H9 (cell line): Measurements from ENCODE around the gene CAMTA1. TPM values are rescaled to one million over a fixed set of nuclear protein-coding genes. Genes with fewer than 3 reads are reported as not detected.

Experiments
- DNase-seq: peaks from one replicate; pipeline ENCODE4 v3.0.0-alpha.2; 2017
- H2AFZ ChIP-seq: one replicate; pipeline ENCODE4 v1.6.1; 2013; ENCODE audit warnings: mild to moderate bottlenecking, low read length, control low read depth, moderate library complexity
- H2AK5ac ChIP-seq: 2 replicates; pipeline ENCODE4 v1.6.1; 2013; ENCODE audit warnings: low read length, control low read depth, mixed read lengths; ENCODE audit not compliant: insufficient read length
- H2BK120ac ChIP-seq: one replicate; pipeline ENCODE4 v1.6.1; 2013; ENCODE audit warnings: low read depth, mild to moderate bottlenecking, low read length, control low read depth, inconsistent platforms; ENCODE audit not compliant: poor library complexity, severe bottlenecking
- H2BK12ac ChIP-seq: 2 replicates; pipeline ENCODE4 v1.6.1; 2013; ENCODE audit warnings: low read length, control low read depth, mixed read lengths, low read depth; ENCODE audit not compliant: insufficient read length
- H2BK15ac ChIP-seq: 2 replicates; pipeline ENCODE4 v1.6.1; 2013; ENCODE audit warnings: low read depth, low read length, control low read depth
- H2BK20ac ChIP-seq: one replicate; pipeline ENCODE4 v1.6.1; 2013; ENCODE audit warnings: low read depth, mild to moderate bottlenecking, low read length, control low read depth, inconsistent platforms; ENCODE audit not compliant: poor library complexity, severe bottlenecking
- H2BK5ac ChIP-seq: 2 replicates; pipeline ENCODE4 v1.6.1; 2013; ENCODE audit warnings: low read length, control low read depth, mixed read lengths; ENCODE audit not compliant: insufficient read length
- H3K14ac ChIP-seq: 2 replicates; pipeline ENCODE4 v1.6.1; 2013; ENCODE audit warnings: low read length, control low read depth; ENCODE audit not compliant: insufficient read depth
- H3K18ac ChIP-seq: 2 replicates; pipeline ENCODE4 v1.6.1; 2013; ENCODE audit warnings: low read depth, mild to moderate bottlenecking, mixed read lengths, low read length, control low read depth; ENCODE audit not compliant: insufficient read length
- H3K23ac ChIP-seq: 2 replicates; pipeline ENCODE4 v1.6.1; 2013; ENCODE audit warnings: low read length, control low read depth, mixed read lengths, low read depth; ENCODE audit not compliant: insufficient read length
- H3K23me2 ChIP-seq: 2 replicates; pipeline ENCODE4 v1.6.1; 2013; ENCODE audit warnings: low read depth, mild to moderate bottlenecking, mixed read lengths, low read length, control low read depth; ENCODE audit not compliant: insufficient read length, poor library complexity, severe bottlenecking
- H3K27ac ChIP-seq: 2 replicates; pipeline ENCODE4 v1.5.1; 2013; ENCODE audit warnings: low read length, control low read depth, mixed read lengths, low read depth; ENCODE audit not compliant: insufficient read length
- H3K27me3 ChIP-seq: 2 replicates; pipeline ENCODE4 v1.6.1; 2013; ENCODE audit warnings: low read length, control low read depth, inconsistent platforms; ENCODE audit not compliant: insufficient read depth
- H3K4ac ChIP-seq: 2 replicates; pipeline ENCODE4 v1.6.1; 2013; ENCODE audit warnings: low read depth, mild to moderate bottlenecking, control low read depth, inconsistent platforms, low read length, moderate library complexity
- H3K4me1 ChIP-seq: 2 replicates; pipeline ENCODE4 v1.6.1; 2013; ENCODE audit warnings: low read length, control low read depth, inconsistent platforms; ENCODE audit not compliant: insufficient read depth
- H3K4me2 ChIP-seq: 2 replicates; pipeline ENCODE4 v1.6.1; 2013; ENCODE audit warnings: low read length, control low read depth, mixed read lengths; ENCODE audit not compliant: insufficient read length, insufficient read depth
- H3K56ac ChIP-seq: 2 replicates; pipeline ENCODE4 v1.6.1; 2013; ENCODE audit warnings: low read depth, mild to moderate bottlenecking, mixed read lengths, low read length, control low read depth; ENCODE audit not compliant: insufficient read length
- H3K79me1 ChIP-seq: 2 replicates; pipeline ENCODE4 v1.6.1; 2013; ENCODE audit warnings: low read depth, mild to moderate bottlenecking, moderate library complexity, low read length, control low read depth, inconsistent platforms; ENCODE audit not compliant: insufficient read depth, poor library complexity, severe bottlenecking
- H3K79me2 ChIP-seq: 2 replicates; pipeline ENCODE4 v1.6.1; 2013; ENCODE audit warnings: low read length, control low read depth, inconsistent platforms; ENCODE audit not compliant: insufficient read depth
- H3K9ac ChIP-seq: 2 replicates; pipeline ENCODE4 v1.6.1; 2013; ENCODE audit warnings: low read length, control low read depth, mixed read lengths; ENCODE audit not compliant: insufficient read length; ENCODE audit errors: extremely low read depth
- H3K9me3 ChIP-seq: one replicate; pipeline ENCODE4 v1.6.1; 2013; ENCODE audit warnings: low read depth, low read length, inconsistent platforms; ENCODE audit not compliant: control insufficient read depth
- H3T11ph ChIP-seq: one replicate; pipeline ENCODE4 v1.6.1; 2013; ENCODE audit warnings: mild to moderate bottlenecking, low read length, control low read depth, inconsistent platforms
- H4K20me1 ChIP-seq: one replicate; pipeline ENCODE4 v1.6.1; 2013; ENCODE audit not compliant: control insufficient read depth, insufficient read length, insufficient read depth
- H4K5ac ChIP-seq: 2 replicates; pipeline ENCODE4 v1.6.1; 2013; ENCODE audit warnings: low read depth, mild to moderate bottlenecking, mixed read lengths, low read length, control low read depth; ENCODE audit not compliant: insufficient read length
- H4K8ac ChIP-seq: replicated peaks from 2 replicates; pipeline ENCODE4 v1.6.1; 2013; ENCODE audit warnings: low read length, control low read depth, mixed read lengths, low read depth; ENCODE audit not compliant: insufficient read length
- H4K91ac ChIP-seq: 2 replicates; pipeline ENCODE4 v1.6.1; 2013; ENCODE audit warnings: low read depth, mild to moderate bottlenecking, moderate library complexity, mixed read lengths, low read length, control low read depth; ENCODE audit not compliant: insufficient read length
- H3K27ac Mint-ChIP-seq, 3 experiments: 2 replicates in 2 of 3; 3 replicates in 1 of 3; pipeline ENCODE4 v1.8.0; 2020 to 2021; ENCODE audit warnings: mixed read lengths in 3 of 3, mild to moderate bottlenecking in 1 of 3, moderate library complexity in 1 of 3
- H3K27me3 Mint-ChIP-seq: 2 replicates; pipeline ENCODE4 v1.8.0; 2021; ENCODE audit warnings: low read depth, mild to moderate bottlenecking, moderate library complexity, mixed read lengths
- H3K36me3 Mint-ChIP-seq, 3 experiments: 2 replicates in 2 of 3; 3 replicates in 1 of 3; pipeline ENCODE4 v1.8.0; 2020 to 2021; ENCODE audit warnings: low read depth in 3 of 3, mixed read lengths in 3 of 3; ENCODE audit not compliant: insufficient read depth in 1 of 3
- H3K4me1 Mint-ChIP-seq, 2 experiments: 2 replicates each; pipeline ENCODE4 v1.8.0; 2020; ENCODE audit warnings: mixed read lengths in 2 of 2
- H3K4me3 Mint-ChIP-seq, 2 experiments: 2 replicates in 1 of 2; 3 replicates in 1 of 2; pipeline ENCODE4 v1.8.0; 2020 to 2021; ENCODE audit warnings: mild to moderate bottlenecking in 2 of 2, mixed read lengths in 2 of 2, moderate library complexity in 1 of 2
- H3K9me3 Mint-ChIP-seq, 2 experiments: 2 replicates in 1 of 2; 3 replicates in 1 of 2; pipeline ENCODE4 v1.8.0; 2020; ENCODE audit warnings: mild to moderate bottlenecking in 2 of 2, mixed read lengths in 2 of 2, moderate library complexity in 1 of 2
- WGBS: extraction: QIAGEN DNeasy Blood & Tissue Kit; methylation state at CpG from one replicate; pipeline ENCODE4 v1.1.7; 2013; ENCODE audit warnings: missing lambda C conversion rate, low lambda C conversion rate, mixed read lengths; ENCODE audit not compliant: insufficient read length; ENCODE audit errors: extremely low coverage; 5-methylcytosine and 5-hydroxymethylcytosine counted together
- total RNA-seq: library from RNA; stranded (reverse); gene quantifications from 2 replicates; pipeline ENCODE4 v1.2.1, GENCODE V29; 2021
- TF ChIP-seq, protein P1 (sequence below): fragments of 200-600 bp; sonication (generic); conservative IDR thresholded peaks from 3 replicates; pipeline ENCODE4 v1.8.0; 2021; ENCODE audit warnings: antibody characterized with exemption, mild to moderate bottlenecking

CAMTA1 gene
- total RNA-seq, 1 experiment from 2014 or later = 115 TPM

GRCh38 chr1:6958407-6959030 is 173.3 kb downstream of the CAMTA1 start:
- no peaks in the 10 kb centered on the region; the same call in 1 of the 2 replicates for H3K4me1 ChIP-seq

More at GRCh38 chr1:6958407-6959030, 173.3 kb downstream of the CAMTA1 start:
- H3K4ac ChIP-seq = no peak overlapping the region
- H3K23ac ChIP-seq = no peak overlapping the region
- no peak overlapping the region for H3K9ac ChIP-seq
- no peaks in the 10 kb centered on the region; a peak in 1 of 5 replicates for H3K9me3 Mint-ChIP-seq
- no peak overlapping the region for H3K27ac Mint-ChIP-seq
- no peak overlapping the region for H3K4me2 ChIP-seq
- no peak overlapping the region for H4K5ac ChIP-seq
- TF ChIP-seq, protein P1, sequence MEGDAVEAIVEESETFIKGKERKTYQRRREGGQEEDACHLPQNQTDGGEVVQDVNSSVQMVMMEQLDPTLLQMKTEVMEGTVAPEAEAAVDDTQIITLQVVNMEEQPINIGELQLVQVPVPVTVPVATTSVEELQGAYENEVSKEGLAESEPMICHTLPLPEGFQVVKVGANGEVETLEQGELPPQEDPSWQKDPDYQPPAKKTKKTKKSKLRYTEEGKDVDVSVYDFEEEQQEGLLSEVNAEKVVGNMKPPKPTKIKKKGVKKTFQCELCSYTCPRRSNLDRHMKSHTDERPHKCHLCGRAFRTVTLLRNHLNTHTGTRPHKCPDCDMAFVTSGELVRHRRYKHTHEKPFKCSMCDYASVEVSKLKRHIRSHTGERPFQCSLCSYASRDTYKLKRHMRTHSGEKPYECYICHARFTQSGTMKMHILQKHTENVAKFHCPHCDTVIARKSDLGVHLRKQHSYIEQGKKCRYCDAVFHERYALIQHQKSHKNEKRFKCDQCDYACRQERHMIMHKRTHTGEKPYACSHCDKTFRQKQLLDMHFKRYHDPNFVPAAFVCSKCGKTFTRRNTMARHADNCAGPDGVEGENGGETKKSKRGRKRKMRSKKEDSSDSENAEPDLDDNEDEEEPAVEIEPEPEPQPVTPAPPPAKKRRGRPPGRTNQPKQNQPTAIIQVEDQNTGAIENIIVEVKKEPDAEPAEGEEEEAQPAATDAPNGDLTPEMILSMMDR = no peak
- H2BK12ac ChIP-seq = no peak overlapping the region
- no peak overlapping the region for H2BK120ac ChIP-seq
- H2AFZ ChIP-seq = no peak overlapping the region
- H3K27ac ChIP-seq = no peak overlapping the region
- no peak overlapping the region for H4K91ac ChIP-seq
- H3K23me2 ChIP-seq = peaks cover 10% of the 10 kb centered on the region
- H4K8ac ChIP-seq = no peak overlapping the region
- H3T11ph ChIP-seq = no peak overlapping the region
- H3K9me3 ChIP-seq = no peaks in the 10 kb centered on the region
- no peak overlapping the region for H2BK20ac ChIP-seq
- no peak overlapping the region for H2AK5ac ChIP-seq
- no peak overlapping the region for H2BK5ac ChIP-seq
- no peak for DNase-seq
- H3K56ac ChIP-seq = no peak overlapping the region
- no peaks in the 10 kb centered on the region for H3K79me1 ChIP-seq
- H2BK15ac ChIP-seq = no peak overlapping the region
- H4K20me1 ChIP-seq = no peaks in the 10 kb centered on the region
- WGBS = no CpG with 5 or more reads among the region's 15 CpGs
- H3K18ac ChIP-seq = no peak overlapping the region
- H3K36me3 Mint-ChIP-seq = peaks cover 0 to 6% (median 0%) of the 10 kb centered on the region in 3 experiments; a peak in 1 of 7 replicates
- no peak overlapping the region for H3K14ac ChIP-seq
- H3K4me3 Mint-ChIP-seq = no peak overlapping the region
- peaks cover 3% of the 10 kb centered on the region; the same call in 1 of the 2 replicates for H3K27me3 Mint-ChIP-seq
- H3K4me1 Mint-ChIP-seq = peaks cover 47 to 60% of the 10 kb centered on the region in 2 experiments
- no peaks in the 10 kb centered on the region for H3K27me3 ChIP-seq
- H3K79me2 ChIP-seq = no peaks in the 10 kb centered on the region
